Coronary artery (tissue), 2 donors: ENCODE results near the gene METTL25B.
A peak's percentile ranks its signal among the peaks of the same experiment; 100 is the strongest.

Experiments used
- DNase-seq: peaks from one replicate; pipeline ENCODE4 v3.0.0-alpha.2; 2017; ENCODE audit warnings: low spot score
- H3K27ac ChIP-seq, 2 donors: fragments of 200-600 bp; sonication (generic); one replicate each; pipeline ENCODE4 v1.5.1; 2016 to 2019
- H3K4me3 ChIP-seq: fragments of 200-600 bp; sonication (generic); 2 replicates; pipeline ENCODE4 v1.5.1; 2016; ENCODE audit warnings: mild to moderate bottlenecking, moderate library complexity
- CTCF ChIP-seq: fragments of 200-600 bp; sonication (generic); IDR thresholded peaks from one replicate; pipeline ENCODE4 v1.5.1; 2019; ENCODE audit warnings: antibody characterized with exemption

Gene METTL25B

DNA sequence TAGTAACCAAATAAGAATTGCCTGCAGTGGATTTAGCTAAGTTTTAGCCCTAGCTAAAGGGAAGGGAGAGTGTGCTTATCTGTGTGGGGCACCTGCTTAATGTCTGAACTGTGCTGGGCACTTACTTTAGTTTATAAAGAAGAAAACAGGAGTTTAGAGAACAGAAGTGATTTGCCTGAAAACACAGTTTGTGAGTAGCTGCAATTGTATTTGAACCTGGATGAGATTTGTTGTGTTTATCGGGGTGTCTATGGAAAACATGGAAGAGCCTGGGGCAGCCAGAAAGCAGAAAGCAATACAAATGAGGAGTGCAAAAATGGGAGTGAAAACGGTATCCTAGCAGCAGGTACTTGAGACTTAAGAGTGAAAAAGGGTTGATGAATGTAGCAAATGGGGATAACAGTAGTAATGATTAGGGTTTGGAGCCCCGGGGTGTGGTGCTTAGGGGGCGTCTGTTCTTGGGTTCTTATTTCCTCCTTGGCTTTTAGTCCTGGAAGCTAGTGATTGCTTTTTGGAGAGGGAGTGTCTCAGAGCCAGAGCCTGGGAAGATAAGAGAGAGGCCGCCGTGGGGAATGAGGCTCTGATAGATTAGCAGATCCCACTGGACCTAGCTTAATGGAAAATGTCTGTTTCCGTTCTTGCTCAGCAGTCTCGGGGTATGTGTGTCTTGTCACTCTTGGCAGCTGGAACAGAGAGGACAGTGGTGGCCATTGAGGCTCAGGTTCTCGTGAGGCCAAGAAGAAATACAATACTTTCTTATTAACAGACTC is 44.6 kb downstream of the METTL25B start:
- TF ChIP-seq CTCF: no peak
- DNase-seq: no peak
- Histone ChIP-seq H3K27ac (peak overlapping the region; percentile 5 to 35), H3K4me3 (peak overlapping the region; percentile 27)

DNA sequence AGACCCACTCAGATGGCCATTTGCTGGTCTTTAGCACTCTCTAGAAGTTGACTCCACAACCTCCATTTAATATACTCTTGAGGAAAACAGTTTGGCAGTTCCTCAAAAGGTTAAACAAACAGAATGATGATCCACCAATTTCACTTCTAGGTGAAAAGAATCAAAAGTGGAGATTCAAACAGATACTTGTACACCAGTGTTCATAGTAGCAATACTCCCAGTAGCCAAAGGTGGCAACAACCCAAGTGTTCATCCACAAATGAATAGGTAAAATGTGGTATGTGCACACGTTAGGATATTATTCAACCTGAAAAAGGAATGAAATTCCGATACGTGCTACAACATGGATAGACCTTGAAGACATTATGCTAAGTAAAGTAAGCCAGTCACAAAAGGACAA is 45.3 kb downstream of the METTL25B start:
- Histone ChIP-seq H3K4me3 (peak overlapping the region; percentile 27), H3K27ac (peak overlapping the region; percentile 5 to 35)
- TF ChIP-seq CTCF: no peak
- no peak for DNase-seq

DNA sequence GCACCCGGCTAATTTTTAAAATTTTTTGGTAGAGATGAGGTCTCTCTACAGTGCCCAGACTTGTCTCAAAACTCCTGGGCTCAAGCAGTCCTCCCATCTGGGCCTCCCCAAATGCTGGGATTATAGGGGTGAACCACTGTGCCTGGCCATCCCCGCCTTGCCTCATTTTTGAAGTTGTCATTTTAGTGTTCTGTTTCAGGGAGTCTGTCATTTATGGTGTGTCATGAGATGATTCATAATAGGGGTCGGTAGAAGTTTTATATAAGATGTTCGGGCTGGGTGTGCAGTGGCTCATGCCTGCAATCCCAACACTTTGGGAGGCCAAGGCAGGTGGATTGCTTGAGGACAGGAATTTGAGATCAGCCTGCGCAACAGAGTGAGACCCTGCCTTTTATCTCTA is 47.5 kb downstream of the METTL25B start:
- no peak overlapping the region for H3K27ac ChIP-seq
- no peak for TF ChIP-seq CTCF
- DNase-seq: no peak
- no peak overlapping the region for H3K4me3 ChIP-seq

- no peak overlapping the region for H3K4me3 ChIP-seq
- no peak overlapping the region for H3K27ac ChIP-seq
- DNase-seq: no peak
- TF ChIP-seq CTCF: no peak
Measured at GRCh38 chr1:156776942-156777341, 48.7 kb downstream of the METTL25B start.

DNA sequence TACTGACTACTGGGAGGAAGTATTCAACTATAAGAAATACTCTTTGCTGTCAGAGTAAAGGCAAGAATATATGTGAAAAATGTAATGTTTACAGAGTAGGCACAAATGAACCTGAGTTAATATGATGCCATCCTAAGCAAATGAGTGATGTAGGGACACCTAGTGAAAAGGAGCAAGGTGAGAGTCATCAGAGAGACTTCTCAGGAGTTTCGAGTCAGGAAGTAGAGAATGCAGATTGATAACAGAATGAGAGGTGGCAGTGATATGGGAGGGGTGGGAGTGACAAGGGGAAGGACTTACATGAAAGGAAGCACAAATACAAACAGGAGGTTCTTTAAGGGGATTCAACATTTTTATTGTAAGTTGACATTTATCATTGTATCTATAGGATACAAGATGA is 49.3 kb downstream of the METTL25B start:
- DNase-seq: no peak
- no peak overlapping the region for H3K27ac ChIP-seq
- H3K4me3 ChIP-seq: no peak overlapping the region
- TF ChIP-seq CTCF: no peak

DNA sequence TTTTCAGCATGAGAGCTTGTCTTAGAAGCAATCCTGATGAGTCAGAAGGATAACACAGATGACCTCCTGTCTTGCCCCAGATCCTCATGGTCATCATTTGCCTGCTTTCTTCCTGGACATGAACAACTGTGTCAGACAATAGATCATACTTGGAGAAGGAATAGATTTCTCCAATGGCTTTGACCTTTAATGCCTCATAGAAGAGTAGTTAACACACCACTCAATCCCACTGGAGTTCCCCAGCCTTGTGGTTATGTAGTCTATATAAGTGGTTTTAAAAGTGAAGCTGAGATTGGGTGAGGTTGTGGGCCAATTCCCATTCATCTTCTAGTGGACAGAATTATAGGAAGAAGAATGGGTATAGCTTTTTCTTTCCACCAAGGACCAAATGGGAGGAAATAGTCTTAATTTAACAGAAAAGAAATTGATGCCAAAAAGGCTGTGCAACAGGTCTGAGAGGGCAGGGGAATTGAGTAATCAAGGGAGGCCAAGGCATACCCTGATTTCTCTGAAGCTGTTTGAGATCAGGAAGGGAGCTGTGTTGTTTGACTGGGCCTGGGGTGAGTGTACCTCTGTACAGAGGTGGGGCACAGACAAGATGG is 53.4 kb downstream of the METTL25B start:
- no peak overlapping the region for H3K27ac ChIP-seq
- no peak overlapping the region for H3K4me3 ChIP-seq
- TF ChIP-seq CTCF: no peak
- DNase-seq: no peak

GRCh38 chr1:156785458-156785857 is 57.2 kb downstream of the METTL25B start:
- DNase-seq: no peak
- no peak for TF ChIP-seq CTCF
- H3K27ac ChIP-seq: no peak overlapping the region
- no peak overlapping the region for H3K4me3 ChIP-seq
